ENCODE data around the gene MORC2. TPM values are rescaled to one million over a fixed set of nuclear protein-coding genes. Genes with fewer than 3 reads are reported as not detected.

Gene MORC2
- total and polyA plus RNA-seq, 2 donors from 2014 or later: 18.0 to 18.8 TPM

DNA sequence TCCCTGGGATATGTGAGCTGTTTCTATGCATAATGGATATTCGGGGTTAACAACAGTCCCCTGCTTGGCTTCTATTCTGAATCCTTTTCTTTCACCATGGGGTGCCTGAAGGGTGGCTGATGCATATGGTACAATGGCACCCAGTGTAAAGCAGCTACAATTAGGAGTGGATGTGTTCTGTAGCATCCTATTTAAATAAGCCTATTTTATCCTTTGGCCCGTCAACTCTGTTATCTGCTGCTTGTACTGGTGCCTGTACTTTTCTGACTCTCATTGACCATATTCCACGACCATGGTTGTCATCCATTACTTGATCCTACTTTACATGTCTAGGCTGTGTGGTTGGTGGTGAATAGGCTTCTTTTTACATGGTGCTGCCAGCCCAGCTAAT, 1.8 kb upstream of the MORC2 start:
- Histone ChIP-seq H3K27ac (ENCODE audit: low read depth in 2 of 2, low read length in 2 of 2) (no peak overlapping the region), H3K27me3 (ENCODE audit: control insufficient read depth, insufficient read depth, low read length) (no peaks in the 10 kb centered on the region), H3K9me3 (ENCODE audit: control insufficient read depth in 2 of 3, insufficient read depth in 1 of 3, low read length in 3 of 3) (peaks cover 2 to 33% (median 13%) of the 10 kb centered on the region in 3 donors), H3K4me3 (ENCODE audit: low read length in 3 of 3) (peak overlapping the region; percentile 85 to 91 (median 90)), H3K9ac (ENCODE audit: low read length in 3 of 3) (peak overlapping the region; percentile 20 to 86 (median 34)), H3K36me3 (ENCODE audit: control insufficient read depth in 2 of 3, insufficient read depth in 3 of 3, low read length in 3 of 3) (peaks cover 10 to 38% (median 29%) of the 10 kb centered on the region in 3 donors), H3K4me1 (ENCODE audit: control insufficient read depth in 2 of 3, insufficient read depth in 2 of 3, low read depth in 1 of 3, low read length in 3 of 3) (peaks cover 0 to 8% (median 0%) of the 10 kb centered on the region in 3 donors)
- TF ChIP-seq, protein P1, sequence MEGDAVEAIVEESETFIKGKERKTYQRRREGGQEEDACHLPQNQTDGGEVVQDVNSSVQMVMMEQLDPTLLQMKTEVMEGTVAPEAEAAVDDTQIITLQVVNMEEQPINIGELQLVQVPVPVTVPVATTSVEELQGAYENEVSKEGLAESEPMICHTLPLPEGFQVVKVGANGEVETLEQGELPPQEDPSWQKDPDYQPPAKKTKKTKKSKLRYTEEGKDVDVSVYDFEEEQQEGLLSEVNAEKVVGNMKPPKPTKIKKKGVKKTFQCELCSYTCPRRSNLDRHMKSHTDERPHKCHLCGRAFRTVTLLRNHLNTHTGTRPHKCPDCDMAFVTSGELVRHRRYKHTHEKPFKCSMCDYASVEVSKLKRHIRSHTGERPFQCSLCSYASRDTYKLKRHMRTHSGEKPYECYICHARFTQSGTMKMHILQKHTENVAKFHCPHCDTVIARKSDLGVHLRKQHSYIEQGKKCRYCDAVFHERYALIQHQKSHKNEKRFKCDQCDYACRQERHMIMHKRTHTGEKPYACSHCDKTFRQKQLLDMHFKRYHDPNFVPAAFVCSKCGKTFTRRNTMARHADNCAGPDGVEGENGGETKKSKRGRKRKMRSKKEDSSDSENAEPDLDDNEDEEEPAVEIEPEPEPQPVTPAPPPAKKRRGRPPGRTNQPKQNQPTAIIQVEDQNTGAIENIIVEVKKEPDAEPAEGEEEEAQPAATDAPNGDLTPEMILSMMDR (IDR thresholded peaks at IDR 0.05; ENCODE audit: borderline replicate concordance, extremely low read depth, insufficient read depth): no peak
- intact Hi-C loops (cut with DNase I): no loop called here
- DNase-seq: no peak
- no peak for FAIRE-seq

GRCh38 chr22:30969532-30970355, 1.2 kb upstream of the MORC2 start:
- peaks cover 0 to 27% (median 10%) of the 10 kb centered on the region in 3 donors for H3K9me3 ChIP-seq (ENCODE audit: control insufficient read depth in 2 of 3, insufficient read depth in 1 of 3, low read length in 3 of 3)
- peaks cover 0 to 8% (median 0%) of the 10 kb centered on the region in 3 donors for H3K4me1 ChIP-seq (ENCODE audit: control insufficient read depth in 2 of 3, insufficient read depth in 2 of 3, low read depth in 1 of 3, low read length in 3 of 3)
- H3K9ac ChIP-seq (ENCODE audit: low read length in 3 of 3): peak overlapping the region; percentile 20 to 86 (median 34)
- TF ChIP-seq, protein P1 (IDR thresholded peaks at IDR 0.05; ENCODE audit: borderline replicate concordance, extremely low read depth, insufficient read depth): no peak
- FAIRE-seq (no peak), DNase-seq (peak in 3 of 5 donors; percentile 49 to 78 (median 67))
- H3K27me3 ChIP-seq (ENCODE audit: control insufficient read depth, insufficient read depth, low read length): no peaks in the 10 kb centered on the region
- intact Hi-C loops (cut with DNase I): no loop called here
- H3K27ac ChIP-seq (ENCODE audit: low read depth in 2 of 2, low read length in 2 of 2): peak overlapping the region; percentile 85 to 87
- peaks cover 7 to 34% (median 26%) of the 10 kb centered on the region in 3 donors for H3K36me3 ChIP-seq (ENCODE audit: control insufficient read depth in 2 of 3, insufficient read depth in 3 of 3, low read length in 3 of 3)
- H3K4me3 ChIP-seq (ENCODE audit: low read length in 3 of 3): peak overlapping the region; percentile 85 to 91 (median 90)

- TF ChIP-seq, protein P1 (IDR thresholded peaks at IDR 0.05; ENCODE audit: borderline replicate concordance, extremely low read depth, insufficient read depth): peak; percentile 1
- Histone ChIP-seq H3K36me3 (ENCODE audit: control insufficient read depth in 2 of 3, insufficient read depth in 3 of 3, low read length in 3 of 3) (peaks cover 7 to 27% (median 22%) of the 10 kb centered on the region in 3 donors), H3K27me3 (ENCODE audit: control insufficient read depth, insufficient read depth, low read length) (no peaks in the 10 kb centered on the region), H3K27ac (ENCODE audit: low read depth in 2 of 2, low read length in 2 of 2) (peak within 1 kb of the TSS; percentile 85 to 87), H3K4me3 (ENCODE audit: low read length in 3 of 3) (peak within 1 kb of the TSS; percentile 85 to 91 (median 90)), H3K4me1 (ENCODE audit: control insufficient read depth in 2 of 3, insufficient read depth in 2 of 3, low read depth in 1 of 3, low read length in 3 of 3) (peaks cover 0 to 8% (median 0%) of the 10 kb centered on the region in 3 donors), H3K9me3 (ENCODE audit: control insufficient read depth in 2 of 3, insufficient read depth in 1 of 3, low read length in 3 of 3) (peaks cover 0 to 20% (median 6%) of the 10 kb centered on the region in 3 donors), H3K9ac (ENCODE audit: low read length in 3 of 3) (peak within 1 kb of the TSS; percentile 20 to 86 (median 34))
- intact Hi-C loops (cut with DNase I): no loop called here
- FAIRE-seq (peak; percentile 75), DNase-seq (peak; percentile 99 to 100 (median 99))
Measured at GRCh38 chr22:30968924-30969531, 454 bp upstream of the MORC2 start, which contains the start of gene TUG1. TSS of gene TUG1 (plus strand) at chr22:30969265.

Data from kidney (tissue), 14 donors.